Retinal pigment epithelial cell (primary cell): ENCODE measurements around the gene OR8B8.
"Not testable (repeated sequence)": the region's sequence is repeated elsewhere in the genome, so short reads cannot be mapped to it uniquely, and the experiment has no call there.

Experiments
- DNase-seq: peaks from one replicate; pipeline ENCODE4 v3.0.0-alpha.2; 2010; ENCODE audit warnings: low read depth
- H3K4me3 ChIP-seq: 2 replicates; pipeline ENCODE4 v1.5.1; 2011; ENCODE audit warnings: mild to moderate bottlenecking, low read length, control low read depth, moderate library complexity
- TF ChIP-seq, protein P1 (sequence below): conservative IDR thresholded peaks from 2 replicates; pipeline ENCODE4 v1.5.1; 2011; ENCODE audit warnings: low read depth, low read length, control low read depth, inconsistent platforms

Gene OR8B8

DNA sequence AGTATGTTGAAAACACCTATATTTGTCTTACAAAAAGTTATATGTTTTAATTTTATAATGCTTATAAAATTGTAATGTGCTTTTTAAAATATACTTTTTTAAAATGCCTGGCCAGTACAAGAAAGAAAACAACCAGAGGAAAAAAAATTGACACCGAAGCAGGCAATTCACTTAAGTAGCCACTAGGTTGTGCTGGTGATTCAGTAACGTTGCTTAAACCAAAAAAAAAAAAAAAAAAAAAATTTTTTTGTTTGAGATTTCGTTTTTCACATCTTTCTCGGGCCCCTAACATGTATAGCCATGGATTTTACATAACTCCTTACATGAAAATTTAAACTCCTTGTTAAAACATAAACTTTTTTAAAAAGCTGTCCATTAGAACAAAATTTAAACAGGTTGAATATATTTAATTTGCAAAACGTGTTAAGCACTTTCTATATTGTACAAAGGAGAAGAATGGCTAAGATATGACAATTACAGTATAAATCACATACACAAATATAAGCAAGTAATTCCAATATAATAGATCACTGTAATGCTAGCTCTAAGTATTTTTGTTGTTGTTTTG lies 30.1 kb downstream of the OR8B8 start:
- DNase-seq = peak; percentile 7

GRCh38 chr11:124409906-124410305 lies 35.6 kb downstream of the OR8B8 start:
- no peak overlapping the region for H3K4me3 ChIP-seq
- DNase-seq = no peak
- TF ChIP-seq, protein P1, sequence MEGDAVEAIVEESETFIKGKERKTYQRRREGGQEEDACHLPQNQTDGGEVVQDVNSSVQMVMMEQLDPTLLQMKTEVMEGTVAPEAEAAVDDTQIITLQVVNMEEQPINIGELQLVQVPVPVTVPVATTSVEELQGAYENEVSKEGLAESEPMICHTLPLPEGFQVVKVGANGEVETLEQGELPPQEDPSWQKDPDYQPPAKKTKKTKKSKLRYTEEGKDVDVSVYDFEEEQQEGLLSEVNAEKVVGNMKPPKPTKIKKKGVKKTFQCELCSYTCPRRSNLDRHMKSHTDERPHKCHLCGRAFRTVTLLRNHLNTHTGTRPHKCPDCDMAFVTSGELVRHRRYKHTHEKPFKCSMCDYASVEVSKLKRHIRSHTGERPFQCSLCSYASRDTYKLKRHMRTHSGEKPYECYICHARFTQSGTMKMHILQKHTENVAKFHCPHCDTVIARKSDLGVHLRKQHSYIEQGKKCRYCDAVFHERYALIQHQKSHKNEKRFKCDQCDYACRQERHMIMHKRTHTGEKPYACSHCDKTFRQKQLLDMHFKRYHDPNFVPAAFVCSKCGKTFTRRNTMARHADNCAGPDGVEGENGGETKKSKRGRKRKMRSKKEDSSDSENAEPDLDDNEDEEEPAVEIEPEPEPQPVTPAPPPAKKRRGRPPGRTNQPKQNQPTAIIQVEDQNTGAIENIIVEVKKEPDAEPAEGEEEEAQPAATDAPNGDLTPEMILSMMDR = no peak

More for the DNA sequence above, 30.1 kb downstream of the OR8B8 start:
- TF ChIP-seq, protein P1 = peak; percentile 69
- no peak overlapping the region for H3K4me3 ChIP-seq

DNA sequence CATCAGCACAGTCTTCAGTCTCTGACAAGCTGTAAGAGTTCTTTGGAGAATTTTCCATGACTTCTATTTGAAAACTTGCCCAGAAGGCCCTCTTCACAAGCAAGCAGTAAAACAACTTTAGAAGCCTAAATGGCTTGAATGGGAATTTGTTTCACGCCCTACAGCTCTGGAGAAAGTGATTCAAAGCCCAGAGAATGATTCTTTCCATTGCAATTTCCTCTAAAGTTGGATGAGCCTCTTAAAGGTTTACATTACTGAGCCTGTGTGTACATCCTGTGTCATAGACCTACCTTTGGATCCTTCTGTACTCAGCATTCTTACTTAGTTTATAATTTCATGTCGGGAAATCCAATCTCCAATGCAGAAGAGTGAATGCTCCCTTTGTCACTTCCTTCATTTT lies 39.9 kb downstream of the OR8B8 start:
- no peak for DNase-seq
- TF ChIP-seq, protein P1 = no peak
- no peak overlapping the region for H3K4me3 ChIP-seq

- DNase-seq, H3K4me3 ChIP-seq: not testable (repeated sequence)
Observed at GRCh38 chr11:124403186-124403585, 42.3 kb downstream of the OR8B8 start.

DNA sequence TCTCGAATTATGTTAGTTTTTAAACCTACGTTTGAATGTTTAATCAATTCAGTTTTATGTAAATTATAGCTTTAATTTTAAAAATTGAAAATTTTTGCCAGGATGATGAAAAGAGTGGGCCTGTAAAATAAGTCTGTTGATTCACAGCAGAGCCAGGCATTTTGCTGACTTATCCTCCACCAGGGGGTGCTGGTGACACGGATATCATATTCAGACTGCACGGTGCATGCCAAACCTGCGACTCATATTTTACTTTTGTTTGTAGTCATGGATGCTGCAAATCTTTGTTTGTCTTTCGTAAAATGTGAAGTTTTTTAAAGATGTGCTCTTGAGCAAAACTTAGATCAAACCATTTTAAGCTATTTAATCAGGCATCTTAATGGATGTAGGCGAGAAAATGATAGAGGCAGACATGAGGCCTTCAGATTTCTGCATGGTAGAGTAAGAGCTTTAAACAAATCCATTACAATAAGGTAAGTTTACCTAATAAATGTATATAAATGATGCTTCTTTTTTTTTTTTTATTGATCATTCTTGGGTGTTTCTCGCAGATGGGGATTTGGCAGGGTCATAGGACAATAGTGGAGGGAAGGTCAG lies 43.1 kb downstream of the OR8B8 start:
- DNase-seq = peak; percentile 48
- TF ChIP-seq, protein P1 = peak; percentile 83
- H3K4me3 ChIP-seq = no peak overlapping the region

DNA sequence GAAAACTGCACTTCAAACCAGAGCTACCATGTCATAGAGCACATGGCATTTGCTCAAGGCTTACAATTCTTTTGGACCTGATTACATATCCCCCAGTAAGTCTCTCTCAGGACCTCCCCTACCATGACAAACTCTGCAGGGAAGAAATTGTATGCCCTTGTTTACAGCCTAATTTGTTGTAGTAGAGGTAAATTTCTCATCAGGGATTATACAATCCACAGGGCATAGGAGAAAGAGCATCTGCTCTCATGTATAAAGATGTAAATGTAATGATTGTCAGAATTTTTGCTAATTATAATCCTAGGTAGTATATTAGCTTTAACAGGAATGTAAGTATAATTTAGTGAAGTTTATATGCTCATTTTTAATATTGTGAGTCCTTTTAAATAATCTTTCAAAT lies 46.6 kb downstream of the OR8B8 start, which contains the start of gene OR8B3:
TSS of gene OR8B3 (minus strand) at position 101 of the 400 bp plus-strand sequence. CDS start 1,673 bp downstream, outside the sequence.
- no peak within 1 kb of the TSS for H3K4me3 ChIP-seq
- TF ChIP-seq, protein P1 = no peak

GRCh38 chr11:124396847-124397246 lies 48.6 kb downstream of the OR8B8 start:
- H3K4me3 ChIP-seq, DNase-seq: not testable (repeated sequence)

More for the DNA sequence above, 46.6 kb downstream of the OR8B8 start, which contains the start of gene OR8B3:
- no peak for DNase-seq

DNA sequence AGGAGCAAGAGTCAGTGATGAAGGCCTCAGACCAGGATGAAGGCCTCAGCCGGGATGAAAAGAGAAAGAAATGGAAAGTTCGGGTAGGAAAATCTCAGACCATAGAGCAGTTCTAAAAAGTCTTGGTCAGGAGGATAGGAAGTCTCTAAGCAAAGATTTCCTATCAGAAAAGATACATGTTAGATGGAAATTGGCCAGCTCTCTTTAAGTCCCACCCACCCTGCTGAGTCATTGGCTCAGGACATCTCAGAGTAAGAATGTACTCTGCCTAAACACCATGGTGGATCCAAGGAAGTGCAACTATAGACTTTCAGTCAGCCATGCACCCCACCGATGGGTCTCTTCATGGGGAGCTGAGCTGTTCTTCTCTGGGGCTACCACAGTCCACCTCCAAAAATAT lies 51.1 kb downstream of the OR8B8 start:
- TF ChIP-seq, protein P1 = no peak
- no peak overlapping the region for H3K4me3 ChIP-seq
- no peak for DNase-seq
